ENCODE measurements around the gene SLITRK4. TPM values are rescaled to one million over a fixed set of nuclear protein-coding genes. Genes with fewer than 3 reads are reported as not detected.
A peak's percentile ranks its signal among the peaks of the same experiment; 100 is the strongest.

Gene SLITRK4, protein sequence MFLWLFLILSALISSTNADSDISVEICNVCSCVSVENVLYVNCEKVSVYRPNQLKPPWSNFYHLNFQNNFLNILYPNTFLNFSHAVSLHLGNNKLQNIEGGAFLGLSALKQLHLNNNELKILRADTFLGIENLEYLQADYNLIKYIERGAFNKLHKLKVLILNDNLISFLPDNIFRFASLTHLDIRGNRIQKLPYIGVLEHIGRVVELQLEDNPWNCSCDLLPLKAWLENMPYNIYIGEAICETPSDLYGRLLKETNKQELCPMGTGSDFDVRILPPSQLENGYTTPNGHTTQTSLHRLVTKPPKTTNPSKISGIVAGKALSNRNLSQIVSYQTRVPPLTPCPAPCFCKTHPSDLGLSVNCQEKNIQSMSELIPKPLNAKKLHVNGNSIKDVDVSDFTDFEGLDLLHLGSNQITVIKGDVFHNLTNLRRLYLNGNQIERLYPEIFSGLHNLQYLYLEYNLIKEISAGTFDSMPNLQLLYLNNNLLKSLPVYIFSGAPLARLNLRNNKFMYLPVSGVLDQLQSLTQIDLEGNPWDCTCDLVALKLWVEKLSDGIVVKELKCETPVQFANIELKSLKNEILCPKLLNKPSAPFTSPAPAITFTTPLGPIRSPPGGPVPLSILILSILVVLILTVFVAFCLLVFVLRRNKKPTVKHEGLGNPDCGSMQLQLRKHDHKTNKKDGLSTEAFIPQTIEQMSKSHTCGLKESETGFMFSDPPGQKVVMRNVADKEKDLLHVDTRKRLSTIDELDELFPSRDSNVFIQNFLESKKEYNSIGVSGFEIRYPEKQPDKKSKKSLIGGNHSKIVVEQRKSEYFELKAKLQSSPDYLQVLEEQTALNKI
- 1 to 10 TPM; 3.3 to 4.1 TPM for total RNA-seq
- 1 to 10 TPM; 1.0 to 1.5 TPM for polyA plus RNA-seq
- long read RNA-seq, donor 1, partial matches to known transcripts = 0 of 6 reads
- long read RNA-seq, donor 1, other reads (novel, unspliced or antisense) = 2 of 6 reads
- long read RNA-seq, donor 2, partial matches to known transcripts = 0 of 3 reads
- long read RNA-seq, donor 2, other reads (novel, unspliced or antisense) = 0 of 3 reads

DNA sequence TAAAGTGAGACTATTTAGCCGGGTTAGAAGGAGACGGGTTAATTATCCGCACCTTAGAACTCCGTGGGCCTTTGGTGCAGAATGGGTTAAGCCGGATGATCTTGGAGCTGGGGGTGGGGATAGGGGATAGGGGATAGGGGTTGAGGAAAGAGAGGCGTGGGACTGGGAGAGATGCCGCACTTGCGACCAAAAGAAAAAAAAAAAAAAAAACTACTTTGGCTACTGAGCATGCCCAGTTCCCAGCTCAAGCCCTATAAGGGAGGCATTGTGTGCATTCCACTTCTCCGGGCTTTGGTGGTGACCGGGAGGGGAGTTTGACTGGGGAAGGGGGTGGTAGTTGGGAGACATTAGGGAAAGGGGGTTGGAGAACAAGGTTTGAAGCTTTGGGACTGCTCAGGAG is at the start of gene SLITRK4:
Gene SLITRK4 (minus strand): TSS at position 187 of the 400 bp plus-strand sequence. CDS start 4,993 bp downstream, outside the sequence.
- no peaks in the 10 kb centered on the region for H3K4me1 ChIP-seq (ENCODE audit: control insufficient read depth in 1 of 2, insufficient read depth in 2 of 2, low read length in 2 of 2)
- no peaks in the 10 kb centered on the region for H3K36me3 ChIP-seq (ENCODE audit: control insufficient read depth in 1 of 2, insufficient read depth in 2 of 2, low read length in 1 of 2)
- H3K27me3 ChIP-seq (ENCODE audit: control insufficient read depth in 1 of 2, insufficient read depth in 2 of 2, low read length in 1 of 2) = no peaks in the 10 kb centered on the region
- WGBS, 2 donors = 1 to 17% methylated on average over 9 to 10 of the region's 10 CpGs
- ATAC-seq (ENCODE audit: low FRiP score) (no peak), DNase-seq (peak in 1 of 2 donors; percentile 65)
- H3K27ac ChIP-seq (ENCODE audit: low read depth in 1 of 2, low read length in 2 of 2) = no peak within 1 kb of the TSS
- intact Hi-C loops (cut with DNase I) = no loop called here
- H3K4me3 ChIP-seq (ENCODE audit: low read length in 2 of 2) = peak within 1 kb of the TSS; percentile 23 to 55
- no peaks in the 10 kb centered on the region for H3K9me3 ChIP-seq (ENCODE audit: control insufficient read depth, low read length)

DNA sequence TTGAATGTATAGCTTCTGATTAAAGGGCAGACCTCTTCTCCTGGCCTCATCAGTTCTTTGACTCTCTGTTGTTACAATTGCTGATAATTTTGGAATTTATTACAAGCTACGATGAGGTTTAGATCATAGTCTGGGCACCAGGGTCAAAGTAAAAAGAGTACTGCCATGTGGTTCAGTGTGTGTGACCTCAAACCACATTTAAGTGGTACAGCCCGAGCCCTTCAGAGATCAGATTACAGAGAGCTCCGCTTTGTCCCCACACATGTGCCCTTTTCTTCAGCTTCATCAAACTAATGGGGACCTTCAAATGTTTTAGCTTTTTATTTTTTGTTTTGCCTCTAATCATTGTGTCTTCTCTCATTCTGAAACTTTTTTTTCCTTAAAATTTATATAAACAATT is 47.6 kb upstream of the SLITRK4 start:
- no peaks in the 10 kb centered on the region for H3K4me1 ChIP-seq (ENCODE audit: control insufficient read depth in 1 of 2, insufficient read depth in 2 of 2, low read length in 2 of 2)
- intact Hi-C loops (cut with DNase I) = no loop called here
- H3K4me3 ChIP-seq (ENCODE audit: low read length in 2 of 2) = no peak overlapping the region
- ATAC-seq (ENCODE audit: low FRiP score) = no peak
- no peak for DNase-seq
- WGBS, 2 donors = 33 to 45% methylated on average over 3 of the region's 3 CpGs
- H3K36me3 ChIP-seq (ENCODE audit: control insufficient read depth in 1 of 2, insufficient read depth in 2 of 2, low read length in 1 of 2) = no peaks in the 10 kb centered on the region
- no peak overlapping the region for H3K27ac ChIP-seq (ENCODE audit: low read depth in 1 of 2, low read length in 2 of 2)
- no peaks in the 10 kb centered on the region for H3K9me3 ChIP-seq (ENCODE audit: control insufficient read depth, low read length)
- no peaks in the 10 kb centered on the region for H3K27me3 ChIP-seq (ENCODE audit: control insufficient read depth in 1 of 2, insufficient read depth in 2 of 2, low read length in 1 of 2)

DNA sequence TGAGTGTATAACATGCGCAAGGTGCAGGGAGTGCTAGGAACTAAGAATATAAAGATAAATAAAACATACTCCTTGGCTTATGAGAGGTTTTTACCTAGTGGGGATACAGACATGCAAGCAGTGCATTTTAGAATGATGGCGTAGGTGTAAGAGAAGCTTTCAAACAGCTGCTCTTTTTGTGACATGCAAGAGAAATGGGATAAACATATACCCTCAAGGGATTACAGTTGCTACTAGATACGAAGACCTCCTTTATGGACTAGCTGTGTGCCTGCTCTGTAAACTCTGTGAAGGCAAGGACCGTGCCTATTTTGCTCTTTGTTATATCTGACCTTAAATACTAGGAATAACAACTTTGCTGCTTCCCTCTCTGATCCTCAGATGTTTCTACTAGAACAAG is 39.0 kb upstream of the SLITRK4 start:
- no peak overlapping the region for H3K27ac ChIP-seq (ENCODE audit: low read depth in 1 of 2, low read length in 2 of 2)
- WGBS, 2 donors = 60 to 66% methylated on average over 4 of the region's 4 CpGs
- no peak overlapping the region for H3K4me3 ChIP-seq (ENCODE audit: low read length in 2 of 2)
- ATAC-seq (ENCODE audit: low FRiP score) = no peak
- no peaks in the 10 kb centered on the region for H3K4me1 ChIP-seq (ENCODE audit: control insufficient read depth in 1 of 2, insufficient read depth in 2 of 2, low read length in 2 of 2)
- no peaks in the 10 kb centered on the region for H3K9me3 ChIP-seq (ENCODE audit: control insufficient read depth, low read length)
- no peak for DNase-seq
- intact Hi-C loops (cut with DNase I) = no loop called here
- no peaks in the 10 kb centered on the region for H3K36me3 ChIP-seq (ENCODE audit: control insufficient read depth in 1 of 2, insufficient read depth in 2 of 2, low read length in 1 of 2)
- H3K27me3 ChIP-seq (ENCODE audit: control insufficient read depth in 1 of 2, insufficient read depth in 2 of 2, low read length in 1 of 2) = no peaks in the 10 kb centered on the region

DNA sequence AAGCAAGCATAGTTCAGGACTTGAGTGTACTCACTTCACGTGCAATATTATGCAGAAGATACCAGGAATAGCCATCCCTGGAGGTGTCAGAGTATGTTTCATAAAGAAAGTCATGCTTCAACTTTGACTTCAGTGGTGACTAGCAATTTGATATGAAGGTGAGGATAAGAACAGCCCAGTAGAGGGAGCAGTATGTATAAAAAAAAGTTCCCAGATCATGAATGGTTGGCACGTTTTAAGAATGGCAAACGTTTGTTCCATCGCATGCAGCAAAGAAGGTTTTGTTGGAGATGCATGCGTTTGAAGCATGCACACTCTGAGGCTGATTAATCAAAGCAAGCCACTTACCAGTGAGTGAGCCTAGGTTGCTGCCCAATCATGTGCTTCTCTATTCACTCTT is 33.5 kb upstream of the SLITRK4 start:
- no peaks in the 10 kb centered on the region for H3K27me3 ChIP-seq (ENCODE audit: control insufficient read depth in 1 of 2, insufficient read depth in 2 of 2, low read length in 1 of 2)
- ATAC-seq (ENCODE audit: low FRiP score) (no peak), DNase-seq (no peak)
- no peak overlapping the region for H3K4me3 ChIP-seq (ENCODE audit: low read length in 2 of 2)
- H3K36me3 ChIP-seq (ENCODE audit: control insufficient read depth in 1 of 2, insufficient read depth in 2 of 2, low read length in 1 of 2) = no peaks in the 10 kb centered on the region
- H3K27ac ChIP-seq (ENCODE audit: low read depth in 1 of 2, low read length in 2 of 2) = no peak overlapping the region
- no peaks in the 10 kb centered on the region for H3K4me1 ChIP-seq (ENCODE audit: control insufficient read depth in 1 of 2, insufficient read depth in 2 of 2, low read length in 2 of 2)
- no peaks in the 10 kb centered on the region for H3K9me3 ChIP-seq (ENCODE audit: control insufficient read depth, low read length)
- WGBS, 2 donors = 9 to 13% methylated on average over 5 of the region's 5 CpGs
- intact Hi-C loops (cut with DNase I) = no loop called here

DNA sequence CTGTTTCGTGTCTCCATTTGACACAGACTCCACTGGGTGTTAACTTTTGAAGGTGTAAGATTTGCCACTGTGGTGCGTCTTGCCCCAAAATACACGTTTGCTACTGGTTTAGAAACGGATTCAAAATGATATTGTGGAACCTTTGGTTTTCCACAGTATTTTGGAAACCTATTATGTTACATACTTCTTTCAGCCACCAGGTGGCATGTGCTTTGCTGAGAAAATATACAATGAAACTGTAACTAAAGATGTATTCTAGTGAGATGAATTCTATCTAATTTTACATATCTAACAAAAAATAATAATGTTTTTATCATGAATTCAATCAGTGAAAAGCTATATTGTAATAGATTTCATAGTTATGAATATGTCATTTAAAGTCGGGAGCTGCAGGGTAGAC is 28.4 kb upstream of the SLITRK4 start:
- intact Hi-C loops (cut with DNase I) = no loop called here
- ATAC-seq (ENCODE audit: low FRiP score) (no peak), DNase-seq (no peak)
- H3K4me1 ChIP-seq (ENCODE audit: control insufficient read depth in 1 of 2, insufficient read depth in 2 of 2, low read length in 2 of 2) = no peaks in the 10 kb centered on the region
- no peaks in the 10 kb centered on the region for H3K27me3 ChIP-seq (ENCODE audit: control insufficient read depth in 1 of 2, insufficient read depth in 2 of 2, low read length in 1 of 2)
- H3K36me3 ChIP-seq (ENCODE audit: control insufficient read depth in 1 of 2, insufficient read depth in 2 of 2, low read length in 1 of 2) = no peaks in the 10 kb centered on the region
- WGBS, 2 donors = 25 to 33% methylated on average over 5 of the region's 5 CpGs
- H3K27ac ChIP-seq (ENCODE audit: low read depth in 1 of 2, low read length in 2 of 2) = no peak overlapping the region
- H3K4me3 ChIP-seq (ENCODE audit: low read length in 2 of 2) = no peak overlapping the region
- H3K9me3 ChIP-seq (ENCODE audit: control insufficient read depth, low read length) = no peaks in the 10 kb centered on the region

DNA sequence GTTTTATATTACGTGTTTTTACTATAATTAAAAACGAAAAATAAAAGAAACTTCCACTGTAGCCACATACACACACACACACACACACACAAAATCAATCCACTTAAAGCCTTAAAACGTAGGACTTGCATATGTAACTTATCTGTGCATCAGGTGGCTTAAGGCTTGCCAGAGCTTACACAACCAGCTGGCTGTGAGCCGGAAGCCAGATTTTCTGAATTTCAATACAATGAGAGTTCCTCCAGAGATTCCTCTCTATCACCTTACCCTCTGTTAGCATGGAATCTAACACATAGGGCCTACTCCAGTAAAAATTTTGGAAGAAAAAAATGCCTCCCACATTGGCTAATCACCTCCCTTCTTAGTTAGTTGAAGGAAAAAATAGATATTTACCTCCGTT is 27.9 kb upstream of the SLITRK4 start:
- ATAC-seq (ENCODE audit: low FRiP score) = no peak
- intact Hi-C loops (cut with DNase I) = no loop called here
- H3K36me3 ChIP-seq (ENCODE audit: control insufficient read depth in 1 of 2, insufficient read depth in 2 of 2, low read length in 1 of 2) = no peaks in the 10 kb centered on the region
- 51 to 60% methylated on average over 5 of the region's 5 CpGs for WGBS, 2 donors
- no peak overlapping the region for H3K27ac ChIP-seq (ENCODE audit: low read depth in 1 of 2, low read length in 2 of 2)
- no peaks in the 10 kb centered on the region for H3K4me1 ChIP-seq (ENCODE audit: control insufficient read depth in 1 of 2, insufficient read depth in 2 of 2, low read length in 2 of 2)
- H3K4me3 ChIP-seq (ENCODE audit: low read length in 2 of 2) = no peak overlapping the region
- H3K27me3 ChIP-seq (ENCODE audit: control insufficient read depth in 1 of 2, insufficient read depth in 2 of 2, low read length in 1 of 2) = no peaks in the 10 kb centered on the region
- H3K9me3 ChIP-seq (ENCODE audit: control insufficient read depth, low read length) = no peaks in the 10 kb centered on the region
- no peak for DNase-seq

DNA sequence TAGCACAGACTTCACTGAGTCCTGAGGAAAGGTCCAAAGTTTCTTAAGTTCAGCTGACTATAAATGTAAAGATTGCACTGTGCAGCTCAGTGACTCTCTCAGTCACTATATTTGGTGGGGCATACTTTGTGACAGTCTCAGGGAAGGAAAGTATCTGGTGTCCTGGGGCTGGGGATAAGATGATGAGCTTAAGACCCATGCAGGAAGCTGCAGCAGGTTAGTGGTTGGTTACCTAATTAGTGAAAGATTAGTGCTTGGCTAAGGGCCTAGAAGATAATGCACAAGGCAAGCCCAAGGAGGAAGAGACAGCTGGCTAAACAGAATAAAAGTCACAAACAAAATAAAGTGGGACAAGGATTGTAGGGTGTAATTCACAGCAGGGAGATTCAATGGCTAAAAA is 25.4 kb upstream of the SLITRK4 start:
- ATAC-seq (ENCODE audit: low FRiP score) (no peak), DNase-seq (no peak)
- no peak overlapping the region for H3K4me3 ChIP-seq (ENCODE audit: low read length in 2 of 2)
- H3K9me3 ChIP-seq (ENCODE audit: control insufficient read depth, low read length) = no peaks in the 10 kb centered on the region
- H3K27ac ChIP-seq (ENCODE audit: low read depth in 1 of 2, low read length in 2 of 2) = no peak overlapping the region
- H3K27me3 ChIP-seq (ENCODE audit: control insufficient read depth in 1 of 2, insufficient read depth in 2 of 2, low read length in 1 of 2) = no peaks in the 10 kb centered on the region
- H3K4me1 ChIP-seq (ENCODE audit: control insufficient read depth in 1 of 2, insufficient read depth in 2 of 2, low read length in 2 of 2) = no peaks in the 10 kb centered on the region
- H3K36me3 ChIP-seq (ENCODE audit: control insufficient read depth in 1 of 2, insufficient read depth in 2 of 2, low read length in 1 of 2) = no peaks in the 10 kb centered on the region
- intact Hi-C loops (cut with DNase I) = no loop called here

DNA sequence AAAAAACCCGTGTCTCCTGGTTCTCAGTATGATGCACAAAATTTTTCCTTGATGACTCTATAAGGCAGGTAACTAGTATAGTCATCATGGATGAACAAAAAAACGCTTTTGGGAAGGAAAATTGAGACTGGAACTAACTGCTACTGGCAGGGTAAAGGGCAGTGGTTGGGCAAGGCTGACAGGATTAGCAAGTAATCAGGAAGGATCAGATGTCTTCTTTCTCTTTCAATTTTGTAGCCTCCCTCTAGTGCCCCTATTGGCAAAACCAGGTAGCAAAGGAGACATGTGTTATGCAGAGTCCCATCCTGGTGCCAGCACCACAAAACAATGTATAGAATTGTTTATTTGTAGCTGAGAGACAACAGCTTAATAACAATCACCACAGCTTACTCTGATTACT is 12.8 kb upstream of the SLITRK4 start:
- 36 to 37% methylated on average over 2 of the region's 2 CpGs for WGBS, 2 donors

More for the DNA sequence above, 12.8 kb upstream of the SLITRK4 start:
- no peak for ATAC-seq (ENCODE audit: low FRiP score)
- intact Hi-C loops (cut with DNase I) = no loop called here
- H3K27me3 ChIP-seq (ENCODE audit: control insufficient read depth in 1 of 2, insufficient read depth in 2 of 2, low read length in 1 of 2) = no peaks in the 10 kb centered on the region
- H3K9me3 ChIP-seq (ENCODE audit: control insufficient read depth, low read length) = no peaks in the 10 kb centered on the region
- no peak overlapping the region for H3K27ac ChIP-seq (ENCODE audit: low read depth in 1 of 2, low read length in 2 of 2)
- no peak for DNase-seq
- no peak overlapping the region for H3K4me3 ChIP-seq (ENCODE audit: low read length in 2 of 2)
- H3K36me3 ChIP-seq (ENCODE audit: control insufficient read depth in 1 of 2, insufficient read depth in 2 of 2, low read length in 1 of 2) = no peaks in the 10 kb centered on the region
- H3K4me1 ChIP-seq (ENCODE audit: control insufficient read depth in 1 of 2, insufficient read depth in 2 of 2, low read length in 2 of 2) = no peaks in the 10 kb centered on the region

Measured in aorta (tissue), 5 donors.